ENCODE data around the gene NR6A1.
"Not testable (repeated sequence)": the region's sequence is repeated elsewhere in the genome, so short reads cannot be mapped to it uniquely, and the experiment has no call there.

Gene NR6A1

DNA sequence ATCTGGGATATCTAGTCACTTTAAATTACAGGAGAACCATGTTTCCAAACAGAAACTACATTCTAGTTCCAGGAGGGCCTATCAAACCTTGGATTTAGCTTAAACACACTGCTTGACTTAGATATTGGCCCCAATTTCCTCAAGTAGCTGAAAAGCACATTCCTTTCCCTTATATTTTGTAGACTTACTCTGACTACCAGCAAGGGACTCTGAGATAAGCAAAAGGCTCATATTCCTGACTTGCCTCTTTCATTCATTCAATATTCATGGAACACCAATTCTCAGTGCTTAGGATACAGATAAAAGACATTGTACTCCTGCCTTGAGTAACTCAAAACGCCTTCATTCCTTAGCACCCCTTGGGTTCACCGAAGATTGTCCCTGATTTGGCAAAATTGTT, 11.8 kb downstream of the NR6A1 start:
- DNase-seq (ENCODE audit: low read depth), result no peak

DNA sequence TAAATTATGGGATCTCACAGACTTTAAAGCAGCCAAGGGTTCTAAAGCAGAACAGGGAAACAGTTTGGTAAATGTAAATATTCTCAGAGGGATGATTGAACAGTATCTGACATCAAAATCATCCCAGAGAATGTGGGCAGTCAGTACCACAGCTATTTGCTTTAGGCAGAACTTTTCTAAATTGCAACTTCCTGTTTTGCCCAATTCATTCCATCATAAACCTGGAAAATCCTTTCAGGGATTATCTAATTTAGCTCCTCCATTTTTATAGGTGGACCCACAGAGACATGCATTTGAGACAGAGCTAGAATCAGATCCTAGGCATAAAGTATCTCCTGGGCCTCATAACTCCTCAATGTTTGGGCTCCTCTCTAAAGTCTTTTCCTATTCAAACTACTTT, 12.4 kb downstream of the NR6A1 start:
- DNase-seq (ENCODE audit: low read depth), result no peak

DNA sequence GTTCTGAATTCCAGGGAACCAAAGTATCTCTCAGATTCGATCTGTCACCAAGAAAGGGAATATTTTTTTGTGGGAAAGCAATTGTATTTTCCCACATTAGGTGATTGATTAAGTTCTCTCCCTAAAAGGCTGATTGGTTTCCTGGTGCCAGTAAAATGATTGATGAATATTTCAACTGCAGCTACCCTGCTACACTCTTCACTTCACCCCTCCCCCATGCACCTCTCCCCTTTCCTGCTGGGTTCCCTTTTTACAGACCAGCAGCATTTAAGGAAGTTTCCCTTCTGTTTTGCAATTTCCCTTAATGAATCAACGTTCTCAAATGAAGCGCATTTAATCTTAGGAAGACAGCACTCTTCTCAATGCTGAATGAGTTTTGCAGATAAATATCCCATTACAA, 13.1 kb downstream of the NR6A1 start:
- DNase-seq (ENCODE audit: low read depth), result no peak

DNA sequence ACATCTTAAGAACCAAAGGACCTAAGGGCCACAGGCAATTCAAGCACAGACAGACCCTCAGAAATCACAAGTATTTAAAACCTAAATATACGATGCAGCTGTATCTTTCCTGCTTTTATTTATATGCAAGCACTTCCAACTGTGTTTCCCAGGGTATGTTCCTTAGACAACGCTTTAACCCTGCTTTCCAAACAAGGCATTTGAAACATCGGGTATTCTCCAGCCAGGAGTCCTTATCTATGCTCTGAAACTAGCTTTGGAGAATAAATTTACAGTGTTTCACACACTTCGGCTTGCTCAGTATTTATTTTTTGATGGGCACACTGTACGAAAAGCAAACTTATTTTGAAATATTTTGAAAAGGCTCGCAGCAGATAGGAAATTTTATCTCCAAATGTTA, 13.5 kb downstream of the NR6A1 start:
- DNase-seq (ENCODE audit: low read depth), result no peak

GRCh38 chr9:124756011-124756410, 15.1 kb downstream of the NR6A1 start:
- DNase-seq (ENCODE audit: low read depth), result no peak

GRCh38 chr9:124755061-124755460, 16.1 kb downstream of the NR6A1 start:
- no peak for DNase-seq (ENCODE audit: low read depth)

DNA sequence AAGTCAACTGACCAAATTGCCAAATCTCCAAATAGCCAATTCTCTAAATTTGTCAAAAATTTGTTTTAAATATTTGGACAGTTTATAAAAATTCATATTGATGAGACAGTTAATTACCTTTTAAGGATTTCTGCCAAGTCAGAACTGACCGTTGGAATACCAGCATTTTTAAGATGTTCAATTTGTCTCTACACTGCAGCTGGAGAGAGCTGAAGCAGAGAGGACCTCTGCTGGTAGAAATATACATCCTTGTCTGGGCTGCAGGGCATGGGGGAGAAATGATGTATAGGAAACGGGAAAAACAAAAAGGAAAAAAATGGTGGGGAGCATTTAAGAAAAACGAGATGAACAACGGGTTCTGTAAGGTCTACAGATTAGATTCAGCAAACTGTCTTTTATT, 16.8 kb downstream of the NR6A1 start:
- DNase-seq (ENCODE audit: low read depth), result no peak

DNA sequence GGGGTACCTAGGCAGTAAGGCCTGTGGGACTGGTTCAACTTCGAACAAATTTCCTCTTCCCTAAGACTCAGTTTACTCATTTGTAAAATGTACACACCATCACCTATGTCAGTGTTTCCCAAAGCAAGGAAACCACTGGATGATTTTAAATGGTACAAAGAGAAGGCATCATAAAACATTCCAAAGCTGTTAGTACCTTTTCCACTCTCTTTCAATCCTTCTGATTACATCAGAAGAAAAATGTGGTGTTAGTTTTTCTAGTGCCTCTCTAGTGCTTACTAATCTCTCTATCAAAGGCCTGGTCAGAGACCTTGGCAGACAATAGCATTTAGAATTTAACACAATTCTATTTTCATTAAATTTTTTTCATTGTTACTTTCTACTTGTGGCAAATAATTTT, 18.1 kb downstream of the NR6A1 start:
- no peak for DNase-seq (ENCODE audit: low read depth)

DNA sequence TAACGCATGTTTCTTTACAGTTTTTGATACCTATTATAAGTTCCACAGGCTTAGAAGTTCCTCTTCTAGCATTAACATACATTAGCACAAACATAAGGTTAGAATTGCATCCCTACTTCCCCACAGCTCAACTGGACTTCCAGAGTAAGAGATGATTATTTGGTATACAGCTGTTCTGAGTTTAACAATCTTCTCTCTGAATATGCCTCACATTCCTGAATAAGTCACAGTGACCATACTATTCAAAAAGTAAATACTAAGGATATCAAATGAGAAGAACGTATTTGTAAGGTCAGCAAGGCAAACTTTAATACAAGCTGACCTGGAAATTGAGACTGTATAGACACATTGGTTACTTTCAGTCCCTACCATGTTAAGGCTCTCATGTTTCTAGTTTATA, 21.3 kb downstream of the NR6A1 start:
- DNase-seq (ENCODE audit: low read depth), result no peak

GRCh38 chr9:124749284-124749683, 21.8 kb downstream of the NR6A1 start:
- DNase-seq (ENCODE audit: low read depth), result no peak

DNA sequence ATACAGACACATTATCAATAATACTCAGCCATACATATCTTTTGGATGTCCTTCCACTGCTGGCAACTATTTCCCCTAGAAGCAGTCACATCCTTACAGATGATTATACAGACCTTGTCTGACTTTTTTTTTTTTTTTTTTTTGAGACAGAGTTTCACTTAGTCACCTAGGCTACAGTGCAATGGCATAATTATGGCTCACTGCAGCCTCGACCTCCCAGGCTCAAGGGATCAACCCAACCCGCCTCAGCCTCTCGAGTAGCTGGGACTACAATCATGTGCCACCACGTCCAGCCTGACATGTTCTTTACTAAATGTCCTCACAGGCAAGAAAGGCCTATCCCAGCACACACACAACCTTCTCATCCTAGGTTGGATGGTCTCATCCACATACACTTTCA, 24.0 kb downstream of the NR6A1 start:
- no peak for DNase-seq (ENCODE audit: low read depth)

- DNase-seq (ENCODE audit: low read depth), result no peak
Measured at GRCh38 chr9:124743686-124744348, 27.3 kb downstream of the NR6A1 start.

DNA sequence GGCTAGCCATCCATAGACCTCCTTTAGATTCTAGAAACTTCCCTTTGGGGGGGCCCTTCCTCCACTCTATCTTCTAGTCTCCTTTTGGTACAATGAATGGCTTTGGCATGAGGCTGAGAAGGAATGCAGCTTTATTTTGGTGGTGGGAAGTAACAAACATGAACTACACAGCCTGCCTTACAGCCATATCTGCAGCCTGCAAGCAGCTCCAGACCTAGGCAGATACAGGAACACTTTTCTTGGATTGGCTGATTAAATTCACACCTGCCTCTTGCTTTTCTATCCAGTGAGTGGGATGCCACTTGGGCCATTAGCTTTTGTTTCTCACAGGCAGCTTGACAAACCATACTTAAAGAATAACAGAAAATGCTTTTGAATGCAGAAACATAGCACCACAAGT, 28.2 kb downstream of the NR6A1 start:
- DNase-seq (ENCODE audit: low read depth), result no peak

- DNase-seq (ENCODE audit: low read depth), result no peak
Measured at GRCh38 chr9:124741662-124742061, 29.4 kb downstream of the NR6A1 start.

DNA sequence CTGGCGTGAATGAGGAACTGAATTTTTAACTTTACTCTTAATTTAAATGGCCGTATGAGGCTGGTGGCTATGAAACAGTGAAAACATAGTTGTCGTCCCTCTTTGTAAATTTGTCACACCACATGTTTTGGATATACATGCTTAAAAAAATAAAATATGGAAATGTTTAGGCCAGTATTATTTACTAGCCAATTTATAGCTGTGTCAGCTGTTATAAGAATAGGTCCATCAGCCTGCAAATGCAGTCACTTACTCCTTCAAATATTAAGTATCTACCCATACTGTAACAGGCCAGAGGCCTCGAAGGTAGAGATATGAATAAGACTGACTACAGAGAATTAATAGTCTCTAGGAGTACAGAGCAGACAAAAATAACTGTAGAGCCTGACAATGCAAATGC, 30.0 kb downstream of the NR6A1 start:
- DNase-seq (ENCODE audit: low read depth), result no peak

- no peak for DNase-seq (ENCODE audit: low read depth)
Measured at GRCh38 chr9:124739360-124739759, 31.8 kb downstream of the NR6A1 start.

DNA sequence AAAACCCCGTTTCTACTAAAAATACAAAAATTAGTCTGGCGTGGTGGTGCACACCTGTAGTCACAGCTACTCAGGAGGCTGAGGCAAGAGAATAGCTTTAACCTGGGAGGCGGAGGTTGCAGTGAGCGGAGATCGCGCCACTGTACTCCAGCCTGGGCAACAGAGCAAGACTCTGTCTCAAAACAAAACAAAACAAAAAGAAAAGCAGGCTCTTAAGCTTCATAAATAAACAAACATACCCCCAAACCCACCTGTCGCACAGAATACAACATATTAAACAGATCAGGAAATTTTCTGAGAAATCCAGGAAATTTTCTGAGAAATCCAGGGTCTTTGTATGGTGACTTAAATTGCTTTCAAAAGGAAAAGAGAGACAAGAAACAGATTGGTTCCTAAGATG, 33.0 kb downstream of the NR6A1 start:
- DNase-seq (ENCODE audit: low read depth), result not testable (repeated sequence)

DNA sequence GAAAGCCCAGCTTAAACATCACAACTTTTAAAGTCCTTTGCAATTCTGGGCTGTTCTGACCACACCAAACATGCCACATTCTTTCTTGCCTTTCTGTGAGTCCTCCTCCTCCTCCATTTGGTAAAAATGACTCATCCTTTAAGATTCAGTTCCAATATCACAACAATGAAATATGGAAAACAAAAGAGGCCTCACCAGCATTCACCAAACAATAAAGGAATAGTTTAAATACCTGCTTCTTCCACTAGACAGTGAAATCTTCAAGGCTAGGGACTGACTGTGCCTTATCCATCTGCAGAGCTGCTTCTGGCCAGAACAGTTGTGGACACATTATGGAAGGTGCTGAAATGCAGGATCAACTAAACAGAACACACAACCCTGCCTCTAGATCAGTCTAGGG, 36.0 kb downstream of the NR6A1 start:
- no peak for DNase-seq (ENCODE audit: low read depth)

DNA sequence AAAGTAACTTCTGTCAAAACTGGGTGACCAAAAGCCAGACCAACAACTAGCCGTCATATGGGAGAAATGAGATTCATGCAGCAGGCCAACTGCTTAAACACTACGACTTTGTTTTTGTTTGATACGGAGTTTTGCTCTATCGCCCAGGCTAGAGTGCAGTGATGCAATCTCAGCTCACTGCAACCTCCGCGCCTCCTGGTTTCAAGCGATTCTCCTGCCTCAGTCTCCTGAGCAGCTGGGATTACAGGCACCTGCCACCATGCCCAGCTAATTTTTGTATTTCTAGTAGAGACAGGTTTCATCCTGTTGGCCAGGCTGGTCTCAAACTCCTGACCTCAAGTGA, 36.4 kb downstream of the NR6A1 start:
- not testable (repeated sequence) for DNase-seq (ENCODE audit: low read depth)

GRCh38 chr9:124733964-124734740, 37.0 kb downstream of the NR6A1 start:
- no peak for DNase-seq (ENCODE audit: low read depth)

DNA sequence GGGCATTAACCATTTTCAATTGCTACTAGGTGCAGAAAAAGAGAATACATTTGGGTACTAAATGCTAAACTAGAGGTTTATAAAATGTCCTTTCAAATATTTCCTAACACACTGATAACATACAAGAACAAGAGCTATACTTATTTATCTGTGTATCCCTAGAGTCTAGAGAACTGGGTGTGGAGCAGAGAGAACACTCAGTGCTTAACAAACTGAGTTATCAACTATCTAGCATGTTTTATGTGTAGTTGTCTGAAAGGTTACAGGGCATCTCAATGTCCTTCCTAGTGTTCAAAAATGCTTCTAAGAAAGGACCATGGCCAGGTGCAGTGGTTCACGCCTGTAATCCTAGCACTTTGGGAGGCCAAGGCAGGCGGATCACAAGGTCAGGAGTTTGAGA, 40.3 kb downstream of the NR6A1 start:
- DNase-seq (ENCODE audit: low read depth), result no peak

- DNase-seq (ENCODE audit: low read depth), result no peak
Measured at GRCh38 chr9:124726886-124727285, 44.2 kb downstream of the NR6A1 start.

DNA sequence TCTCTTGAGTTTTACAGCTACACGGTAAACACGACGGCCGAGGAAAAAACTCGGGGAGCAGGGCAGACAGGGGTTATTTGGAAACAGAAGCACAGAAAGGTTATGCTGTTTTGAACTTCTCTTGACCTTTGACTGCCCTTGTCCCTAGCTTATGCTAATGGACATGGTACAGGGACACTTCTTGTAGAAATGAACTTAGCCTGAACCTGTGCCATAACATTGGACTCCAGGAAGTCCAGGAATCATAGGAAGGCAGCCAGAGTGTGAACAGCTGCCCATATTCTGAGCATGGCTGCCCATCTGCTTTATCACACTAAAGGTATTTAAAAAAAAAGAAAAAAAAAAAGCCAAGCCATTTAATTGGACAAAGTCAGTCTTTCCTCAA, 46.1 kb downstream of the NR6A1 start:
- no peak for DNase-seq (ENCODE audit: low read depth)

GRCh38 chr9:124724415-124725067, 46.6 kb downstream of the NR6A1 start:
- no peak for DNase-seq (ENCODE audit: low read depth)

All from activated T-helper 9 cell treated with anti-CD3 and anti-CD28 coated beads, Interleukin-2, amount 50 U/mL, for 16 hours (primary cell).